HL-60/S4 (cell line): Measurements from ENCODE around the gene SAMSN1.

Experiments
- in situ Hi-C: fragments of 300-500 bp; cut with MboI; formaldehyde crosslinking; loops from 2 replicates; pipeline ENCODE4 v1.14.3; 2022; ENCODE audit warnings: low sequenced_read_pairs

Gene SAMSN1

GRCh38 chr21:14452727-14453241 lies 93.3 kb downstream of the SAMSN1 start:
- in situ Hi-C loops = no loop called here

- in situ Hi-C loops = no loop called here
These were observed 93.9 kb downstream of the SAMSN1 start for GRCh38 chr21:14452031-14452726.

- in situ Hi-C loops = no loop called here
These were observed 94.6 kb downstream of the SAMSN1 start for GRCh38 chr21:14451546-14451945.

GRCh38 chr21:14448784-14449183 lies 97.3 kb downstream of the SAMSN1 start:
- in situ Hi-C loops = loop anchor here (10.0 kb wide), 1 partner anchor 286 kb away; no protein-coding TSS in a partner anchor

GRCh38 chr21:14438211-14438610 lies 107.9 kb downstream of the SAMSN1 start:
- in situ Hi-C loops = no loop called here

- in situ Hi-C loops = no loop called here
These were observed 110.7 kb downstream of the SAMSN1 start for GRCh38 chr21:14435423-14435822.
